ENCODE data around the gene CYB5A.

- TF ChIP-seq CTCF (IDR thresholded peaks at IDR 0.05; ENCODE audit: low read depth, low read length) (no peak), EZH2phosphoT487 (IDR thresholded peaks at IDR 0.05; ENCODE audit: low read depth) (no peak)
These were observed 40.3 kb downstream of the CYB5A start for GRCh38 chr18:74251297-74252038.

Measured in OCI-LY3 (cell line).